ENCODE measurements around the gene KRT1.

The KRT1 gene

DNA sequence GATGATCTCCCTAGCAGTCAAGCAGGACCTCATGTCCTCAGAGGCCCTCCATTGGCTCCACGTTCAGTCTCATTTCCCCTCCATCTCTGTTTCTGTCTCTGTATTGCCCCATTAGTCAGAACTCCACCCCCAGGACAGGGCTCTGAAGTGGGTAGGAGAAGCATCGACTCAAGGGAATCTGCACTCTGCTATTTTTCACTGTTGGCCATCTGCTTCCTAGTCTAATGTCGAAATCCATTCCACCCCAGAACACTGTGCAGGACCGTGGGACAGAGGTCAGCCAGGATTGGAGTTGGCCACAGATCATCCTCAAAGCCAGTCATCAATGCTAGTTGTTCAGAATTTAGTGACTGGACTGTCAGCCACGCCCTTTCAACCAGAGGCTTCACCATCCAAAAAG, 13.1 kb upstream of the KRT1 start:
- Histone ChIP-seq H3K36me3 (replicated peaks; ENCODE audit: insufficient read depth, low read length) (no peaks in the 10 kb centered on the region), H2AFZ (ENCODE audit: low read length) (no peak overlapping the region), H3K9me3 (replicated peaks; ENCODE audit: insufficient read depth, low read length) (no peaks in the 10 kb centered on the region), H3K9me2 (replicated peaks; ENCODE audit: insufficient read depth, low read length) (no peaks in the 10 kb centered on the region), H3K4me3 (ENCODE audit: low read length) (no peak overlapping the region), H4K20me1 (ENCODE audit: insufficient read depth, low read length) (no peaks in the 10 kb centered on the region), H3K79me2 (ENCODE audit: low read length) (no peaks in the 10 kb centered on the region), H3K4me2 (ENCODE audit: low read depth, low read length) (no peak overlapping the region), H3K4me1 (ENCODE audit: low read length) (no peaks in the 10 kb centered on the region), H3K9ac (ENCODE audit: low read length) (no peak overlapping the region), H3K27ac (ENCODE audit: low read length) (no peak overlapping the region), H3F3A (ENCODE audit: insufficient read depth, low read length) (no peaks in the 10 kb centered on the region), H3K27me3 (replicated peaks; ENCODE audit: insufficient read depth, low read length) (peaks cover 96% of the 10 kb centered on the region)
- no peak for DNase-seq
- TF ChIP-seq EZH2 (optimal IDR thresholded peaks at IDR 0.05; ENCODE audit: low read depth, low read length) (no peak), EZH2phosphoT487 (IDR thresholded peaks at IDR 0.05; ENCODE audit: low read length) (no peak)
- TF ChIP-seq, protein P1, sequence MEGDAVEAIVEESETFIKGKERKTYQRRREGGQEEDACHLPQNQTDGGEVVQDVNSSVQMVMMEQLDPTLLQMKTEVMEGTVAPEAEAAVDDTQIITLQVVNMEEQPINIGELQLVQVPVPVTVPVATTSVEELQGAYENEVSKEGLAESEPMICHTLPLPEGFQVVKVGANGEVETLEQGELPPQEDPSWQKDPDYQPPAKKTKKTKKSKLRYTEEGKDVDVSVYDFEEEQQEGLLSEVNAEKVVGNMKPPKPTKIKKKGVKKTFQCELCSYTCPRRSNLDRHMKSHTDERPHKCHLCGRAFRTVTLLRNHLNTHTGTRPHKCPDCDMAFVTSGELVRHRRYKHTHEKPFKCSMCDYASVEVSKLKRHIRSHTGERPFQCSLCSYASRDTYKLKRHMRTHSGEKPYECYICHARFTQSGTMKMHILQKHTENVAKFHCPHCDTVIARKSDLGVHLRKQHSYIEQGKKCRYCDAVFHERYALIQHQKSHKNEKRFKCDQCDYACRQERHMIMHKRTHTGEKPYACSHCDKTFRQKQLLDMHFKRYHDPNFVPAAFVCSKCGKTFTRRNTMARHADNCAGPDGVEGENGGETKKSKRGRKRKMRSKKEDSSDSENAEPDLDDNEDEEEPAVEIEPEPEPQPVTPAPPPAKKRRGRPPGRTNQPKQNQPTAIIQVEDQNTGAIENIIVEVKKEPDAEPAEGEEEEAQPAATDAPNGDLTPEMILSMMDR (IDR thresholded peaks at IDR 0.05; ENCODE audit: low read length) = no peak

GRCh38 chr12:52692254-52692653, 12.0 kb upstream of the KRT1 start:
- Histone ChIP-seq H3K79me2 (ENCODE audit: low read length) (no peaks in the 10 kb centered on the region), H3K27me3 (replicated peaks; ENCODE audit: insufficient read depth, low read length) (peaks cover 96% of the 10 kb centered on the region), H3K4me3 (ENCODE audit: low read length) (no peak overlapping the region), H2AFZ (ENCODE audit: low read length) (no peak overlapping the region), H3K9me3 (replicated peaks; ENCODE audit: insufficient read depth, low read length) (no peaks in the 10 kb centered on the region), H3K9ac (ENCODE audit: low read length) (no peak overlapping the region), H3K27ac (ENCODE audit: low read length) (no peak overlapping the region), H4K20me1 (ENCODE audit: insufficient read depth, low read length) (no peaks in the 10 kb centered on the region), H3K4me1 (ENCODE audit: low read length) (no peaks in the 10 kb centered on the region), H3K36me3 (replicated peaks; ENCODE audit: insufficient read depth, low read length) (no peaks in the 10 kb centered on the region), H3K4me2 (ENCODE audit: low read depth, low read length) (no peak overlapping the region), H3F3A (ENCODE audit: insufficient read depth, low read length) (no peaks in the 10 kb centered on the region), H3K9me2 (replicated peaks; ENCODE audit: insufficient read depth, low read length) (no peaks in the 10 kb centered on the region)
- no peak for DNase-seq
- TF ChIP-seq, protein P1 (IDR thresholded peaks at IDR 0.05; ENCODE audit: low read length) = no peak
- TF ChIP-seq EZH2 (optimal IDR thresholded peaks at IDR 0.05; ENCODE audit: low read depth, low read length) (no peak), EZH2phosphoT487 (IDR thresholded peaks at IDR 0.05; ENCODE audit: low read length) (no peak)

GRCh38 chr12:52691841-52692150, 11.6 kb upstream of the KRT1 start:
- H3K9me2 ChIP-seq (replicated peaks; ENCODE audit: insufficient read depth, low read length) = no peaks in the 10 kb centered on the region
- TF ChIP-seq, protein P1 (IDR thresholded peaks at IDR 0.05; ENCODE audit: low read length) = no peak
- TF ChIP-seq EZH2phosphoT487 (IDR thresholded peaks at IDR 0.05; ENCODE audit: low read length) (no peak), EZH2 (optimal IDR thresholded peaks at IDR 0.05; ENCODE audit: low read depth, low read length) (no peak)
- H3K4me2 ChIP-seq (ENCODE audit: low read depth, low read length) = peak overlapping the region; percentile 91; the same call in 1 of the 2 replicates
- no peak overlapping the region for H3K9ac ChIP-seq (ENCODE audit: low read length)
- no peak overlapping the region for H3K4me3 ChIP-seq (ENCODE audit: low read length)
- DNase-seq = no peak
- no peaks in the 10 kb centered on the region for H3K79me2 ChIP-seq (ENCODE audit: low read length)
- no peaks in the 10 kb centered on the region for H3K4me1 ChIP-seq (ENCODE audit: low read length)
- H3K27ac ChIP-seq (ENCODE audit: low read length) = no peak overlapping the region
- H2AFZ ChIP-seq (ENCODE audit: low read length) = no peak overlapping the region
- H3K27me3 ChIP-seq (replicated peaks; ENCODE audit: insufficient read depth, low read length) = peaks cover 95% of the 10 kb centered on the region
- no peaks in the 10 kb centered on the region for H3F3A ChIP-seq (ENCODE audit: insufficient read depth, low read length)
- H4K20me1 ChIP-seq (ENCODE audit: insufficient read depth, low read length) = no peaks in the 10 kb centered on the region
- H3K9me3 ChIP-seq (replicated peaks; ENCODE audit: insufficient read depth, low read length) = no peaks in the 10 kb centered on the region
- no peaks in the 10 kb centered on the region for H3K36me3 ChIP-seq (replicated peaks; ENCODE audit: insufficient read depth, low read length)
